ENCODE measurements around the gene SLC7A14.

SLC7A14 gene

DNA sequence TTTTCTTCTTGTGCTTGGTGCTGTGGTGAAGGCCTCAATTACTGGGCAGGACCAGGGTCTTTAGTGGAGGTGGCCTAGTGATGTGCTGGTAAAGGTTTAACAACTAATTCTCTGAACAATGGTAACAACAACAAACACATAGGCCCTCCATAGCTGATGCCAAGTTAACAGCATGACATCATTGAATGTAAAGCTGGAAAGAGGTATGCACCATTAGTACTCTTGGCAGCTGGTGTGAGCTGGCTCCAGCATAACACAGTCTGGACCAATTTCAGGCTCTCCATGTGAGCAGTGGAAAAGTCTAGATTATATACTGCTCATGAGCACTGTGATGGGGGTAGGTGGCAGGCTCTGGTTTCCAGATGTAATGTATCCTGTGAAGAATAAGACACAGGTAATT, 61.8 kb downstream of the SLC7A14 start:
- Histone ChIP-seq H3K27ac (ENCODE audit: low read depth in 2 of 2, low read length in 2 of 2) (no peak overlapping the region), H3K4me3 (ENCODE audit: low read length in 2 of 2) (no peak overlapping the region), H3K9ac (ENCODE audit: low read depth in 1 of 2, low read length in 2 of 2) (no peak overlapping the region), H3K27me3 (ENCODE audit: control insufficient read depth in 2 of 2, insufficient read depth in 2 of 2, low read length in 2 of 2) (no peaks in the 10 kb centered on the region), H3K9me3 (ENCODE audit: control insufficient read depth in 2 of 2, low read length in 2 of 2) (no peaks in the 10 kb centered on the region), H3K36me3 (ENCODE audit: control insufficient read depth in 2 of 2, insufficient read depth in 2 of 2, low read length in 2 of 2) (no peaks in the 10 kb centered on the region), H3K4me1 (ENCODE audit: control insufficient read depth in 2 of 2, insufficient read depth in 2 of 2, low read length in 2 of 2) (no peaks in the 10 kb centered on the region)

DNA sequence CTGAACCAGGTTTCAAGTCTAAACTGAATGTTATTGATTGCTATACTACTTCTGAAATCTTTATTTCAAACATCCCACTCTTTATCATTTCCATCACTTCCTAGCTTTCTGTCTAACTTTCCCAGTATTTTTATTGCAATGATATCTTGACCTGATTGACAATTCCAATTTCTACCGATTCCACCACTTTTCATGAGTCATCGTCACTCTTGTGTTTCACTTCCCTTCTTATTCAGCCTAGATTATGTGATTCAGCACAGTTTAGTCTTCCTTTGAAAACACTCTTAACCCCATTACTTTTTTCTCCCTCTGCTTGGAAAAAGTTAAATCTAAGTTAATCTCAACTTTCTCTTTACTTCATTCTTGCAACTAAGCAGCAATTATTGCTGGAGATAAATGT, 62.6 kb downstream of the SLC7A14 start:
- Histone ChIP-seq H3K9ac (ENCODE audit: low read depth in 1 of 2, low read length in 2 of 2) (no peak overlapping the region), H3K4me1 (ENCODE audit: control insufficient read depth in 2 of 2, insufficient read depth in 2 of 2, low read length in 2 of 2) (no peaks in the 10 kb centered on the region), H3K36me3 (ENCODE audit: control insufficient read depth in 2 of 2, insufficient read depth in 2 of 2, low read length in 2 of 2) (no peaks in the 10 kb centered on the region), H3K27me3 (ENCODE audit: control insufficient read depth in 2 of 2, insufficient read depth in 2 of 2, low read length in 2 of 2) (no peaks in the 10 kb centered on the region), H3K27ac (ENCODE audit: low read depth in 2 of 2, low read length in 2 of 2) (no peak overlapping the region), H3K4me3 (ENCODE audit: low read length in 2 of 2) (no peak overlapping the region), H3K9me3 (ENCODE audit: control insufficient read depth in 2 of 2, low read length in 2 of 2) (no peaks in the 10 kb centered on the region)

DNA sequence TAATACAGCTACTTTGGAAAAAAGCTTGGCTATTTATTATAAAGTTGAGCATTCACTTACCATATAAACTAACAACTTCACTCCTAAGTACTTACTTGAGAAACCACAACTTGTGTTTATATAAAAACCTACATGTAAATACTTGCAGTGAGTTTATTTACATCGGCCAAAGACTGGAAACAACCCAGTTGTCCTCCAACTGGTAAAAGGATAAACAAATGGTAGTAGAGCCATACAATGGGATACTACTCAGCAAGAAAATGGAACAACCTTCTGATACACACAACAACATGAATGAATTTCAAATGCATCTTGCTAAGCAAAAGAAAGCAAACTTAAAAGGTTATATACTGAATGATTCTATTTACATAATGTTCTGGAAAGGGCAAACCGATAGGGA, 63.7 kb downstream of the SLC7A14 start:
- no peak overlapping the region for H3K4me3 ChIP-seq (ENCODE audit: low read length in 2 of 2)
- H3K9ac ChIP-seq (ENCODE audit: low read depth in 1 of 2, low read length in 2 of 2): no peak overlapping the region
- H3K27me3 ChIP-seq (ENCODE audit: control insufficient read depth in 2 of 2, insufficient read depth in 2 of 2, low read length in 2 of 2): no peaks in the 10 kb centered on the region
- no peaks in the 10 kb centered on the region for H3K9me3 ChIP-seq (ENCODE audit: control insufficient read depth in 2 of 2, low read length in 2 of 2)
- no peak overlapping the region for H3K27ac ChIP-seq (ENCODE audit: low read depth in 2 of 2, low read length in 2 of 2)
- no peaks in the 10 kb centered on the region for H3K4me1 ChIP-seq (ENCODE audit: control insufficient read depth in 2 of 2, insufficient read depth in 2 of 2, low read length in 2 of 2)
- H3K36me3 ChIP-seq (ENCODE audit: control insufficient read depth in 2 of 2, insufficient read depth in 2 of 2, low read length in 2 of 2): no peaks in the 10 kb centered on the region

DNA sequence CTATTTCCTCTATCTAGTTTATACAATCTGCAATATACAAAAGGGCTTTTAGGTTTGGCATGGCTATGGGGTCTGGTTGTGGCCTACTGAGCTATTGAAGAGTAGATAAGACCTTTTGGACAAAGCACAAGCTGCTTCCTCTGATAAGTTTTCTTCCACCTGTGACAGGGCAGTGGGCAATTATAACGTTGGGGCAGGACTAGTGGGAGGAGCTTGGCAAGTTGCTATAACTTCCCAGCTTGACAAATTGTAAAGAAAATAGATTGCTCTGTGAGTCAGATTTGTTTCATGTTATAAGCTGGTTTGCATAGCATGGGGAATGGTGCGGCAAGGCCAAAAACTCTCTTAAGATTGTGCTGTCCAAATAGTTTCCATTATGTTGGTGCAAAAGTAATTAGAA, 64.9 kb downstream of the SLC7A14 start:
- no peak overlapping the region for H3K27ac ChIP-seq (ENCODE audit: low read depth in 2 of 2, low read length in 2 of 2)
- no peak overlapping the region for H3K9ac ChIP-seq (ENCODE audit: low read depth in 1 of 2, low read length in 2 of 2)
- no peaks in the 10 kb centered on the region for H3K9me3 ChIP-seq (ENCODE audit: control insufficient read depth in 2 of 2, low read length in 2 of 2)
- H3K36me3 ChIP-seq (ENCODE audit: control insufficient read depth in 2 of 2, insufficient read depth in 2 of 2, low read length in 2 of 2): no peaks in the 10 kb centered on the region
- H3K4me3 ChIP-seq (ENCODE audit: low read length in 2 of 2): no peak overlapping the region
- H3K4me1 ChIP-seq (ENCODE audit: control insufficient read depth in 2 of 2, insufficient read depth in 2 of 2, low read length in 2 of 2): no peaks in the 10 kb centered on the region
- no peaks in the 10 kb centered on the region for H3K27me3 ChIP-seq (ENCODE audit: control insufficient read depth in 2 of 2, insufficient read depth in 2 of 2, low read length in 2 of 2)

DNA sequence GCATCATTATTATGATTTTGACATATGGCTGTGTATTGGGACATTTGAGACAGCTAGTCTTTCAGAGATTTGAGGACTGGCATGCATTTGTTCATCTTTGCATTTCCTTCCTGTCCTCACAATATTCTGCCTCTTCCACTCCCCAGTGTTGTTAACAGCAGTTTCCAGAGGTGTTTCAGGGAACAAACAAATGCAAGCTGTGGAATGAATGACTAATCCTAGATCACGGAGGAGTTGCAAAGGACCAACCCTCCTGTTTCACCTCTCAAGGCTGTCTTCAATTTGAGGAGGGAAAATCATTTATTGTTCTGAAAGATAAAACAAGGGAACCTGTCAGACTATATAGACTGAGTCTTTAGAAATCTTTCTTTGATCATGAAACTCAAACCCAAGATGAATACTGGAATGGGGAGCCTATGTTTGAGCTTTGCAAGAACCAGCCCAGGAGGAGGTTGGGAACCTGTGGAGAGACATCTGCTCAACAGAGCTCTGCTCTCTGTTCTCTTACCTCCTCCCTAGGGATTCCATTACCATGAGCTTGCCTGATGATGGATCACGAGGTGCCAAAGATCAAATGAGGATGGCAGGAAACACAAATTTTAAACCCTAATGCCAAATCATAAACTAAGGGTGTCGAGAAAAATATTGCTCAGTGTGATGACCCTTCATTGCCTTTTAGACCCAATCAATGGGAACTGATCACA, 68.5 kb downstream of the SLC7A14 start:
- Histone ChIP-seq H3K9ac (ENCODE audit: low read depth in 1 of 2, low read length in 2 of 2) (no peak overlapping the region), H3K4me1 (ENCODE audit: control insufficient read depth in 2 of 2, insufficient read depth in 2 of 2, low read length in 2 of 2) (no peaks in the 10 kb centered on the region), H3K9me3 (ENCODE audit: control insufficient read depth in 2 of 2, low read length in 2 of 2) (no peaks in the 10 kb centered on the region), H3K27ac (ENCODE audit: low read depth in 2 of 2, low read length in 2 of 2) (no peak overlapping the region), H3K36me3 (ENCODE audit: control insufficient read depth in 2 of 2, insufficient read depth in 2 of 2, low read length in 2 of 2) (no peaks in the 10 kb centered on the region), H3K27me3 (ENCODE audit: control insufficient read depth in 2 of 2, insufficient read depth in 2 of 2, low read length in 2 of 2) (no peaks in the 10 kb centered on the region), H3K4me3 (ENCODE audit: low read length in 2 of 2) (no peak overlapping the region)

DNA sequence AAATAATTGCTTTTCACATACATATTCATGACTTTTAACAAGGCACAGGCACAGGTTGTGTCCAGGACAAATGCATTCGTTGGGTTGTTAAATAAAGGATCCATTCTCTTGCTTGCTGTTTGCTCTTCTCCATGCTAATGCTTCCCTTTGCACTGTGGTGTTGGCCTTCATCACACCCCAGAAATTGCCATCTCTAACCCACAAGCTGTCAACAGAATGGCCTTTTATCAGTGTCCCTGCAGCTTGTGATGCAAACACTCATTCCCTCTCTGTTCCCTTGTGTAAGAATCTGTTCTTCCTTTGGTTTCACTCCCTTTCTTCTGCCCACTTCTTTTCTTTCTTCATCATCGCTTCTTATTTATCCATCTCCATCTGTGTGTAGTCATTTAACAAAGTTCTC, 72.2 kb downstream of the SLC7A14 start:
- Histone ChIP-seq H3K4me1 (ENCODE audit: control insufficient read depth in 2 of 2, insufficient read depth in 2 of 2, low read length in 2 of 2) (no peaks in the 10 kb centered on the region), H3K36me3 (ENCODE audit: control insufficient read depth in 2 of 2, insufficient read depth in 2 of 2, low read length in 2 of 2) (no peaks in the 10 kb centered on the region), H3K9ac (ENCODE audit: low read depth in 1 of 2, low read length in 2 of 2) (no peak overlapping the region), H3K4me3 (ENCODE audit: low read length in 2 of 2) (no peak overlapping the region), H3K27ac (ENCODE audit: low read depth in 2 of 2, low read length in 2 of 2) (no peak overlapping the region), H3K9me3 (ENCODE audit: control insufficient read depth in 2 of 2, low read length in 2 of 2) (no peaks in the 10 kb centered on the region), H3K27me3 (ENCODE audit: control insufficient read depth in 2 of 2, insufficient read depth in 2 of 2, low read length in 2 of 2) (no peaks in the 10 kb centered on the region)

DNA sequence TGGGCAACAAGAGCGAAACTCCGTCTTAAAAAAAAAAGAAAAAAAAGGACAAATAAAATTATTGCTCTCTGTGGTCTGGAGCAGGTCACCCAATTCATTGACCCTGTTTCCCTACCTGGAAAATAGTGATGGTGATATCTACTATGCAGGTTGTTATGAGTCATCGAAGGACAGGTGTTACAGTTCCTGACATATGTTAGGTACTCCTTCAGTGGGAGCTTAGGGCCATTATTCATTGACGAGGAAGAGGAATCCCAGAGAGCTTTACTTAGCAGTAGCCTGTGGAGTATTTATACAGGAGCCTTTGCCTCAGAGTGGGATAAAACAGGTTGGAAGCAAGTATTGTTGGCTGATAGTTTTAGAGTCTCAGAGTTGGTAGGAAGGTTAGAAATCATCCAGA, 74.5 kb downstream of the SLC7A14 start:
- Histone ChIP-seq H3K36me3 (ENCODE audit: control insufficient read depth in 2 of 2, insufficient read depth in 2 of 2, low read length in 2 of 2) (no peaks in the 10 kb centered on the region), H3K9me3 (ENCODE audit: control insufficient read depth in 2 of 2, low read length in 2 of 2) (no peaks in the 10 kb centered on the region), H3K27ac (ENCODE audit: low read depth in 2 of 2, low read length in 2 of 2) (no peak overlapping the region), H3K4me3 (ENCODE audit: low read length in 2 of 2) (no peak overlapping the region), H3K9ac (ENCODE audit: low read depth in 1 of 2, low read length in 2 of 2) (no peak overlapping the region), H3K4me1 (ENCODE audit: control insufficient read depth in 2 of 2, insufficient read depth in 2 of 2, low read length in 2 of 2) (no peaks in the 10 kb centered on the region), H3K27me3 (ENCODE audit: control insufficient read depth in 2 of 2, insufficient read depth in 2 of 2, low read length in 2 of 2) (no peaks in the 10 kb centered on the region)

DNA sequence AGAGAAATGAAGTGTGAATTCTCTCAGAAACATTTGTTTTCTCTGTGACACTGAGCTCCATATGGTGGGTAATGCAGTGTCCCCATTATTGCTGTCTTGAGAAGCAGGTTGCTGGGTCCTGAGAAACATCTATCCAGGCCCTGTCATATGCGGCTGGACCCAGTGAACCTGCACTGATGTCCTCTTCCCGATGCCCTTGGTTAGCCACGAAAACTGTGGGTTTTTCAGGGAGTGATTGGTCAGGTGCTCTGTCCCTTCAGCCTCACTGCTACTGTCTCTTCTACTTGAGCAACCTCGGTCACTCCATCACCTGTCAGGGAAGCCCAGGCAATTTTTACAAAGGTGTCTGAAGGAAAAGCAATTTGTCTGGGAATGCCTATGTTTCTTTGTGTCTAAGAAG, 77.0 kb downstream of the SLC7A14 start:
- H3K27ac ChIP-seq (ENCODE audit: low read depth in 2 of 2, low read length in 2 of 2): no peak overlapping the region
- no peaks in the 10 kb centered on the region for H3K27me3 ChIP-seq (ENCODE audit: control insufficient read depth in 2 of 2, insufficient read depth in 2 of 2, low read length in 2 of 2)
- H3K9me3 ChIP-seq (ENCODE audit: control insufficient read depth in 2 of 2, low read length in 2 of 2): no peaks in the 10 kb centered on the region
- H3K4me1 ChIP-seq (ENCODE audit: control insufficient read depth in 2 of 2, insufficient read depth in 2 of 2, low read length in 2 of 2): no peaks in the 10 kb centered on the region
- H3K4me3 ChIP-seq (ENCODE audit: low read length in 2 of 2): no peak overlapping the region
- H3K9ac ChIP-seq (ENCODE audit: low read depth in 1 of 2, low read length in 2 of 2): no peak overlapping the region
- H3K36me3 ChIP-seq (ENCODE audit: control insufficient read depth in 2 of 2, insufficient read depth in 2 of 2, low read length in 2 of 2): no peaks in the 10 kb centered on the region

DNA sequence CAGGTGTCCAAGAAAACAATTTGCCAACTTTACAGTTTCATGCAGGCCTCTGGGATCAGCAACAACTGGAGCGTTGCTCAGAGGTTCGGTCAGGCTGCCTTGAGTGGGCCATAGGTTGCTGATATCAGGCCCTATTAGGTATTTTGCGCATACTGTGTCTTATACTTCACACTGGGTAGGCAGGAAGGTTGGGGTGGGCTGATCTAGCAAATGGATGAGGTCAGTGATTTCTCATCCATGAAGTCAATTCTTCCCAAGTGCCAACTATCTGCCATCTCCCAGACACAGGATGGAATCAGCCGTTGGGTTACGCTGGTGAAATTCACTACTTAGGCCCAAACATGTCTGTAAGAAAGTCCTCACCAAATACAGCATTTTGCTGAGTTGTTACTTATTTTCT, 77.6 kb downstream of the SLC7A14 start:
- Histone ChIP-seq H3K4me3 (ENCODE audit: low read length in 2 of 2) (no peak overlapping the region), H3K9me3 (ENCODE audit: control insufficient read depth in 2 of 2, low read length in 2 of 2) (no peaks in the 10 kb centered on the region), H3K4me1 (ENCODE audit: control insufficient read depth in 2 of 2, insufficient read depth in 2 of 2, low read length in 2 of 2) (no peaks in the 10 kb centered on the region), H3K9ac (ENCODE audit: low read depth in 1 of 2, low read length in 2 of 2) (no peak overlapping the region), H3K27me3 (ENCODE audit: control insufficient read depth in 2 of 2, insufficient read depth in 2 of 2, low read length in 2 of 2) (no peaks in the 10 kb centered on the region), H3K27ac (ENCODE audit: low read depth in 2 of 2, low read length in 2 of 2) (no peak overlapping the region), H3K36me3 (ENCODE audit: control insufficient read depth in 2 of 2, insufficient read depth in 2 of 2, low read length in 2 of 2) (no peaks in the 10 kb centered on the region)

DNA sequence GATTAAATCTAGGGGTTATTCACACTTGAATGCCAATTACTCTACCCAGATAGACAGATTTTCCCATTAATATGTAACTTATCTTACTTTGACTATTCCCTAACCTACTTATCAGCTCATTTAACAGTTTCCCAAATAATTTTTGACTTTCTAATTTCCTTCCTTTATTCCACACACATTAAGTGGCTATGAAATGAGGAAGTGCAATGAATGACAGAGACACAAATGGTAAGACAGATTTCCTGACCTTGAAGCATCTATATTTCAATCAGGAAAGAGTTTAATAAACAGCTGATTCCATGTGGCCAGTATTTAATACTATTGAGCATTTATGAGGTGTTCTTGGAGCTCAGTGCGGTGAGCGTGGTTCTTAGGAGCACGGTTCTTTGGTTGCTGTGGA, 78.8 kb downstream of the SLC7A14 start:
- Histone ChIP-seq H3K9ac (ENCODE audit: low read depth in 1 of 2, low read length in 2 of 2) (no peak overlapping the region), H3K4me1 (ENCODE audit: control insufficient read depth in 2 of 2, insufficient read depth in 2 of 2, low read length in 2 of 2) (no peaks in the 10 kb centered on the region), H3K4me3 (ENCODE audit: low read length in 2 of 2) (no peak overlapping the region), H3K27me3 (ENCODE audit: control insufficient read depth in 2 of 2, insufficient read depth in 2 of 2, low read length in 2 of 2) (peaks cover 0 to 3% of the 10 kb centered on the region in 2 donors), H3K9me3 (ENCODE audit: control insufficient read depth in 2 of 2, low read length in 2 of 2) (no peaks in the 10 kb centered on the region), H3K27ac (ENCODE audit: low read depth in 2 of 2, low read length in 2 of 2) (no peak overlapping the region), H3K36me3 (ENCODE audit: control insufficient read depth in 2 of 2, insufficient read depth in 2 of 2, low read length in 2 of 2) (no peaks in the 10 kb centered on the region)

DNA sequence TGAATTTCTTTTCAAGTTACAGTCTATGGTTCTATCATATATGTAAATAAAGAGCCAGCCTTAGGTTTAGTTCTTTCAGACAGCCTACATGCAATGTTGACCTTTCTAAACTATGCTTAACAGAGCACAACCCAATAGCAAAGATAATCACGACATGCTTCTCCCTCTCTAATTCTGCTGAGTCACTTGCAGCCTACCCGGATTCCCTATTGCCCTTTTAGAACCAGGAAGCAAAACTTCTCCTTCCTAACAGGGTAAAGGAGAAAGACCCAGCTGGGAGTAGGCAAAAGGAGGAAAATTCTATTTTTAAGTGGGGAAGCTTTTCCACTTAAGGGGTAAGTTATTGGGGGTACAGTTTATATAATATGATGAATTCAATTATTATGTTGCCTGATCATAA, 79.3 kb downstream of the SLC7A14 start:
- Histone ChIP-seq H3K36me3 (ENCODE audit: control insufficient read depth in 2 of 2, insufficient read depth in 2 of 2, low read length in 2 of 2) (no peaks in the 10 kb centered on the region), H3K27me3 (ENCODE audit: control insufficient read depth in 2 of 2, insufficient read depth in 2 of 2, low read length in 2 of 2) (peaks cover 0 to 3% of the 10 kb centered on the region in 2 donors), H3K9me3 (ENCODE audit: control insufficient read depth in 2 of 2, low read length in 2 of 2) (no peaks in the 10 kb centered on the region), H3K9ac (ENCODE audit: low read depth in 1 of 2, low read length in 2 of 2) (no peak overlapping the region), H3K4me1 (ENCODE audit: control insufficient read depth in 2 of 2, insufficient read depth in 2 of 2, low read length in 2 of 2) (no peaks in the 10 kb centered on the region), H3K27ac (ENCODE audit: low read depth in 2 of 2, low read length in 2 of 2) (no peak overlapping the region), H3K4me3 (ENCODE audit: low read length in 2 of 2) (no peak overlapping the region)
